Measurements from ENCODE around the gene HOXC12. TPM values are rescaled to one million over a fixed set of nuclear protein-coding genes. Genes with fewer than 3 reads are reported as not detected.

The HOXC12 gene
- total RNA-seq, 2 experiments from 2014 or later: not detected

GRCh38 chr12:53975064-53975471, 20.4 kb downstream of the HOXC12 start:
- ATAC-seq (ENCODE audit: low read depth): no peak
- Mint-ChIP-seq H3K36me3 (no peaks in the 10 kb centered on the region), H3K4me1 (peaks cover 12% of the 10 kb centered on the region), H3K9me3 (peaks cover 2% of the 10 kb centered on the region), H3K27ac (peak overlapping the region; percentile 51), H3K27me3 (peaks cover 90% of the 10 kb centered on the region), H3K4me3 (peak overlapping the region; percentile 25)
- POLR2A ChIA-PET: no interaction called here
- no peak for DNase-seq

DNA sequence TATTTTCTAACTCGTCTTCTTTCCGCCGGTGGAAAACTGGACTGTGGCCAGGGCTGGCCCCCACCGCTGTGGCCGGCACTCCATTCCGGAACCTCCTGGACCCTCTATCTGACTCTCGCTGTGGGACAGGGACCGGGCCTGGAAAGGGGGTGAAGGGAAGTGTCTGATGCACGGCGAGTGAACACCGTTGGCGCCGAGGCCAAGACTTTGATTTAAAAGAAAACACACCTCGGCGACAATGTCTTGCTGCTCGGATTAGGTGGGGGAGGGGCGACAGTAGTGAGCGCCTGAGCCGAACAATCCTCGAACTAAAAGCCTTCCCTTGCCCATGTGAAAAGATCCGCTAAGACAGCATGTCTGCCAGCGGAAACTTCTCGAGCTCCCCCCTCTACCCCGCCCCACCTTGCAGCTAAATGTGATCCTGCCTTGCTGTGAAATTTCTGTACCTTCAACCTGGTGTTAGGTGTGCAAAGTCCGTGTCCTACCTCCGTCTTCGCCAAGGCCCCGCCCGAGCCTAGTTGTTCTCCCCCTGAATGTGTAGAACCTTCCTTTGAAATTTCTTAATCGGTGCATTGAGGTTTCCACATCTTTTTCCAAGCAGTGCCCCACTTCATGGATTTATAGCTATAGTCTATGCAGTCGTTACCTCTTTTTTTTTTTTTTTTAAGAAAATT, 20.9 kb downstream of the HOXC12 start:
- H3K9me3 Mint-ChIP-seq: peaks cover 2% of the 10 kb centered on the region
- DNase-seq (no peak), ATAC-seq (ENCODE audit: low read depth) (no peak)
- POLR2A ChIA-PET: no interaction called here
- H3K27ac Mint-ChIP-seq: peak overlapping the region; percentile 60
- H3K36me3 Mint-ChIP-seq: no peaks in the 10 kb centered on the region
- peaks cover 16% of the 10 kb centered on the region for H3K4me1 Mint-ChIP-seq
- H3K27me3 Mint-ChIP-seq: peaks cover 90% of the 10 kb centered on the region
- H3K4me3 Mint-ChIP-seq: peak overlapping the region; percentile 51

DNA sequence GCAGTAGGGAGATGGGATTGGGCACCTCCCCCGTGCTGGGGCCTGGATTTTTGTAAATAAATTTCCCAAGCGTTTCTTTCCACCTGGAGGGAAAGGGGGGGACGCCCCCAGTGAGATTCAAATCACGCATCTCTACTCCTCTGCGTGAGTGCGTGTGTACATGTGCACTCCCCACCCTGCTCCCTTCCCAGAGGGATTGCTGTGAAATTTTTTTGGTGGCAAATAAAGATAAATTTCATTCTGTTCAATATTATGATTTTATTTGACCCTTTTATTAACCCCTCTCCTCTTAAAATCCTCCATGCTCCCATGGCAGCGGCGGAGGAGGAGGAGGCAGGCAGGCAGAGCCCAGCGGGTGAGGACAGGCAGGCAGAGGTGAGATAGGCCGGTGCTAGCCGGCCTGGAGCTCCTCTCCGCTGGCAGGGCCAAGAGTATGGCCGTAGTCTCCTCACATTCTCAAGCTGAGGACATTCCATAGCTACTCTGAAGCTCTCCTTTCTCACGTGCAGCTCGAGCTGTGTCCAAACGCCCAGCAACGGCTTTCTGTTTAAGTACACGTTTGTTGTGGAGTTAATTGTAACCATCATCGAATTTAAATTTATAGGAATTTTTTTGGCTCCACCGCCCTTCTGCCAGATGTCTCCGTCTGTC, 21.6 kb downstream of the HOXC12 start:
- POLR2A ChIA-PET: no interaction called here
- Mint-ChIP-seq H3K36me3 (no peaks in the 10 kb centered on the region), H3K27me3 (peaks cover 90% of the 10 kb centered on the region), H3K4me1 (peaks cover 16% of the 10 kb centered on the region), H3K4me3 (no peak overlapping the region), H3K27ac (no peak overlapping the region), H3K9me3 (peaks cover 2% of the 10 kb centered on the region)
- DNase-seq (no peak), ATAC-seq (ENCODE audit: low read depth) (no peak)

GRCh38 chr12:53976823-53977595, 22.3 kb downstream of the HOXC12 start:
- H3K27ac Mint-ChIP-seq: no peak overlapping the region
- H3K4me3 Mint-ChIP-seq: no peak overlapping the region

GRCh38 chr12:53977596-53978445, 23.1 kb downstream of the HOXC12 start:
- POLR2A ChIA-PET: no interaction called here

More at GRCh38 chr12:53976823-53977595, 22.3 kb downstream of the HOXC12 start:
- ATAC-seq (ENCODE audit: low read depth) (no peak), DNase-seq (no peak)
- Mint-ChIP-seq H3K9me3 (peaks cover 2% of the 10 kb centered on the region), H3K36me3 (no peaks in the 10 kb centered on the region), H3K27me3 (peaks cover 90% of the 10 kb centered on the region), H3K4me1 (peaks cover 16% of the 10 kb centered on the region)
- POLR2A ChIA-PET: no interaction called here

GRCh38 chr12:53978477-53979356, 24.0 kb downstream of the HOXC12 start:
- POLR2A ChIA-PET: no interaction called here
- H3K27ac Mint-ChIP-seq: no peak overlapping the region

More at GRCh38 chr12:53977596-53978445, 23.1 kb downstream of the HOXC12 start:
- no peak for ATAC-seq (ENCODE audit: low read depth)
- H3K4me1 Mint-ChIP-seq: peaks cover 16% of the 10 kb centered on the region
- peaks cover 2% of the 10 kb centered on the region for H3K9me3 Mint-ChIP-seq
- H3K4me3 Mint-ChIP-seq: no peak overlapping the region
- H3K27ac Mint-ChIP-seq: no peak overlapping the region
- DNase-seq: no peak
- H3K27me3 Mint-ChIP-seq: peaks cover 90% of the 10 kb centered on the region
- H3K36me3 Mint-ChIP-seq: no peaks in the 10 kb centered on the region

GRCh38 chr12:53980104-53980801, 25.6 kb downstream of the HOXC12 start:
- POLR2A ChIA-PET: no interaction called here
- H3K36me3 Mint-ChIP-seq: no peaks in the 10 kb centered on the region
- no peaks in the 10 kb centered on the region for H3K9me3 Mint-ChIP-seq
- H3K4me1 Mint-ChIP-seq: peaks cover 19% of the 10 kb centered on the region
- H3K27me3 Mint-ChIP-seq: peaks cover 98% of the 10 kb centered on the region
- DNase-seq: no peak
- H3K4me3 Mint-ChIP-seq: no peak overlapping the region
- no peak overlapping the region for H3K27ac Mint-ChIP-seq
- no peak for ATAC-seq (ENCODE audit: low read depth)

More at GRCh38 chr12:53978477-53979356, 24.0 kb downstream of the HOXC12 start:
- Mint-ChIP-seq H3K9me3 (no peaks in the 10 kb centered on the region), H3K36me3 (no peaks in the 10 kb centered on the region), H3K4me3 (no peak overlapping the region), H3K27me3 (peaks cover 92% of the 10 kb centered on the region), H3K4me1 (peaks cover 16% of the 10 kb centered on the region)
- ATAC-seq (ENCODE audit: low read depth) (no peak), DNase-seq (no peak)

- Mint-ChIP-seq H3K9me3 (no peaks in the 10 kb centered on the region), H3K27me3 (peaks cover 96% of the 10 kb centered on the region), H3K27ac (no peak overlapping the region), H3K4me1 (peaks cover 18% of the 10 kb centered on the region), H3K36me3 (no peaks in the 10 kb centered on the region), H3K4me3 (no peak overlapping the region)
- POLR2A ChIA-PET: no interaction called here
- ATAC-seq (ENCODE audit: low read depth) (no peak), DNase-seq (no peak)
Measured at GRCh38 chr12:53980802-53981496, 26.2 kb downstream of the HOXC12 start.

GRCh38 chr12:53981634-53982565, 27.2 kb downstream of the HOXC12 start:
- Mint-ChIP-seq H3K27me3 (peaks cover 95% of the 10 kb centered on the region), H3K27ac (no peak overlapping the region), H3K9me3 (no peaks in the 10 kb centered on the region), H3K4me3 (no peak overlapping the region), H3K4me1 (peaks cover 20% of the 10 kb centered on the region), H3K36me3 (no peaks in the 10 kb centered on the region)
- ATAC-seq (ENCODE audit: low read depth): no peak
- no peak for DNase-seq
- POLR2A ChIA-PET: no interaction called here

DNA sequence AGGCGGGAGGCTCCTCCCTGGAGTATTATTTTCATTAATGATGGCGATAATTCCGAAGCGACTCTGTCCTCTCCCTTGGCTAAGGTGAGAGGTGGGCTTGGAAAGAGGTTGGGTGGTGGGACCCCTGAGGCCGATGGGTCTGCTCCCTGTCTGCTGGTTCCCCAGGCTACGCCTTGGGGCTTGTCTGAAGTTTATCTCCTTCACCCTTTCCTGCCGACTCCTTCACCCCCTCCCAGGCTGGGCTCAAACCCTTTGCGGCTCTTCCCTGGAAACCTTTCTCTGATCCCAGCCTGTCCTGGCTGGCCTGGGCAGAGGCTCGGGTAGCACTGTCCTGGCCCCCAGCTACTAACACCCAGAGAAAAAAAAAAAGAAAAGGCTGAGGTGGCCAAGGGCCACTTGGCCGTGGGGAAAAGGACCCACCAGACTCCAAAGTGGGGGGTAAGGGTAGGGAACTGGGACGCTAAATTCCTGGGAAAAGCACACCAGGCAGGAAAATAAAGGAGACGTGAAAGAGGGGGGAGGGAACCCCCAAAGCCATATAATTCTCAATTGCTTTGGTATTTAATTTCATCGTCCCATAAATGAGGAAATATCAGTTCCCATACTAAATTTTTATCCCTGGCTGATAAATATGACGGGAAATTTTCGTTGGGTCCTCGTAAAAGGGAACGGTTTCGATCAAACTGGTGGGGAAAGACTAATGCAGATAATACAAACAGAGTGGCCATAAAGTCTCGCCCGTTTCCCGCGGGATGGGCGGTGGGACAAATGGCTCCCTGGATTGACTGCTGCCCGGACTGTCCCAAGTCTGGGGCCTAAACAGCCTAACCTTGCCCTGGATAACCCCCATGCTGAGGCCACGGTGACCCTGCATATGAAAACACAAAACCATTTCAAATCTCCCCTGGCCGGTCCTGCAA, 28.2 kb downstream of the HOXC12 start:
- no peak overlapping the region for H3K27ac Mint-ChIP-seq
- H3K4me3 Mint-ChIP-seq: no peak overlapping the region

More for the DNA sequence above, 28.2 kb downstream of the HOXC12 start:
- POLR2A ChIA-PET: no interaction called here
- H3K27me3 Mint-ChIP-seq: peaks cover 95% of the 10 kb centered on the region
- H3K9me3 Mint-ChIP-seq: no peaks in the 10 kb centered on the region
- no peaks in the 10 kb centered on the region for H3K36me3 Mint-ChIP-seq
- ATAC-seq (ENCODE audit: low read depth) (no peak), DNase-seq (no peak)
- peaks cover 20% of the 10 kb centered on the region for H3K4me1 Mint-ChIP-seq
